H9 (cell line): ENCODE measurements around the gene THSD4. TPM values are rescaled to one million over a fixed set of nuclear protein-coding genes. Genes with fewer than 3 reads are reported as not detected.

Source experiments
- DNase-seq: peaks from one replicate; pipeline ENCODE4 v3.0.0-alpha.2; 2017
- H2AFZ ChIP-seq: one replicate; pipeline ENCODE4 v1.6.1; 2013; ENCODE audit warnings: mild to moderate bottlenecking, low read length, control low read depth, moderate library complexity
- H2AK5ac ChIP-seq: 2 replicates; pipeline ENCODE4 v1.6.1; 2013; ENCODE audit warnings: low read length, control low read depth, mixed read lengths; ENCODE audit not compliant: insufficient read length
- H2BK120ac ChIP-seq: one replicate; pipeline ENCODE4 v1.6.1; 2013; ENCODE audit warnings: low read depth, mild to moderate bottlenecking, low read length, control low read depth, inconsistent platforms; ENCODE audit not compliant: poor library complexity, severe bottlenecking
- H2BK12ac ChIP-seq: 2 replicates; pipeline ENCODE4 v1.6.1; 2013; ENCODE audit warnings: low read length, control low read depth, mixed read lengths, low read depth; ENCODE audit not compliant: insufficient read length
- H2BK15ac ChIP-seq: 2 replicates; pipeline ENCODE4 v1.6.1; 2013; ENCODE audit warnings: low read depth, low read length, control low read depth
- H2BK20ac ChIP-seq: one replicate; pipeline ENCODE4 v1.6.1; 2013; ENCODE audit warnings: low read depth, mild to moderate bottlenecking, low read length, control low read depth, inconsistent platforms; ENCODE audit not compliant: poor library complexity, severe bottlenecking
- H2BK5ac ChIP-seq: 2 replicates; pipeline ENCODE4 v1.6.1; 2013; ENCODE audit warnings: low read length, control low read depth, mixed read lengths; ENCODE audit not compliant: insufficient read length
- H3K14ac ChIP-seq: 2 replicates; pipeline ENCODE4 v1.6.1; 2013; ENCODE audit warnings: low read length, control low read depth; ENCODE audit not compliant: insufficient read depth
- H3K18ac ChIP-seq: 2 replicates; pipeline ENCODE4 v1.6.1; 2013; ENCODE audit warnings: low read depth, mild to moderate bottlenecking, mixed read lengths, low read length, control low read depth; ENCODE audit not compliant: insufficient read length
- H3K23ac ChIP-seq: 2 replicates; pipeline ENCODE4 v1.6.1; 2013; ENCODE audit warnings: low read length, control low read depth, mixed read lengths, low read depth; ENCODE audit not compliant: insufficient read length
- H3K23me2 ChIP-seq: 2 replicates; pipeline ENCODE4 v1.6.1; 2013; ENCODE audit warnings: low read depth, mild to moderate bottlenecking, mixed read lengths, low read length, control low read depth; ENCODE audit not compliant: insufficient read length, poor library complexity, severe bottlenecking
- H3K27ac ChIP-seq: 2 replicates; pipeline ENCODE4 v1.5.1; 2013; ENCODE audit warnings: low read length, control low read depth, mixed read lengths, low read depth; ENCODE audit not compliant: insufficient read length
- H3K27me3 ChIP-seq: 2 replicates; pipeline ENCODE4 v1.6.1; 2013; ENCODE audit warnings: low read length, control low read depth, inconsistent platforms; ENCODE audit not compliant: insufficient read depth
- H3K4ac ChIP-seq: 2 replicates; pipeline ENCODE4 v1.6.1; 2013; ENCODE audit warnings: low read depth, mild to moderate bottlenecking, control low read depth, inconsistent platforms, low read length, moderate library complexity
- H3K4me1 ChIP-seq: 2 replicates; pipeline ENCODE4 v1.6.1; 2013; ENCODE audit warnings: low read length, control low read depth, inconsistent platforms; ENCODE audit not compliant: insufficient read depth
- H3K4me2 ChIP-seq: 2 replicates; pipeline ENCODE4 v1.6.1; 2013; ENCODE audit warnings: low read length, control low read depth, mixed read lengths; ENCODE audit not compliant: insufficient read length, insufficient read depth
- H3K56ac ChIP-seq: 2 replicates; pipeline ENCODE4 v1.6.1; 2013; ENCODE audit warnings: low read depth, mild to moderate bottlenecking, mixed read lengths, low read length, control low read depth; ENCODE audit not compliant: insufficient read length
- H3K79me1 ChIP-seq: 2 replicates; pipeline ENCODE4 v1.6.1; 2013; ENCODE audit warnings: low read depth, mild to moderate bottlenecking, moderate library complexity, low read length, control low read depth, inconsistent platforms; ENCODE audit not compliant: insufficient read depth, poor library complexity, severe bottlenecking
- H3K79me2 ChIP-seq: 2 replicates; pipeline ENCODE4 v1.6.1; 2013; ENCODE audit warnings: low read length, control low read depth, inconsistent platforms; ENCODE audit not compliant: insufficient read depth
- H3K9ac ChIP-seq: 2 replicates; pipeline ENCODE4 v1.6.1; 2013; ENCODE audit warnings: low read length, control low read depth, mixed read lengths; ENCODE audit not compliant: insufficient read length; ENCODE audit errors: extremely low read depth
- H3K9me3 ChIP-seq: one replicate; pipeline ENCODE4 v1.6.1; 2013; ENCODE audit warnings: low read depth, low read length, inconsistent platforms; ENCODE audit not compliant: control insufficient read depth
- H3T11ph ChIP-seq: one replicate; pipeline ENCODE4 v1.6.1; 2013; ENCODE audit warnings: mild to moderate bottlenecking, low read length, control low read depth, inconsistent platforms
- H4K20me1 ChIP-seq: one replicate; pipeline ENCODE4 v1.6.1; 2013; ENCODE audit not compliant: control insufficient read depth, insufficient read length, insufficient read depth
- H4K5ac ChIP-seq: 2 replicates; pipeline ENCODE4 v1.6.1; 2013; ENCODE audit warnings: low read depth, mild to moderate bottlenecking, mixed read lengths, low read length, control low read depth; ENCODE audit not compliant: insufficient read length
- H4K8ac ChIP-seq: replicated peaks from 2 replicates; pipeline ENCODE4 v1.6.1; 2013; ENCODE audit warnings: low read length, control low read depth, mixed read lengths, low read depth; ENCODE audit not compliant: insufficient read length
- H4K91ac ChIP-seq: 2 replicates; pipeline ENCODE4 v1.6.1; 2013; ENCODE audit warnings: low read depth, mild to moderate bottlenecking, moderate library complexity, mixed read lengths, low read length, control low read depth; ENCODE audit not compliant: insufficient read length
- H3K27ac Mint-ChIP-seq, 3 experiments: 2 replicates in 2 of 3; 3 replicates in 1 of 3; pipeline ENCODE4 v1.8.0; 2020 to 2021; ENCODE audit warnings: mixed read lengths in 3 of 3, mild to moderate bottlenecking in 1 of 3, moderate library complexity in 1 of 3
- H3K27me3 Mint-ChIP-seq: 2 replicates; pipeline ENCODE4 v1.8.0; 2021; ENCODE audit warnings: low read depth, mild to moderate bottlenecking, moderate library complexity, mixed read lengths
- H3K36me3 Mint-ChIP-seq, 3 experiments: 2 replicates in 2 of 3; 3 replicates in 1 of 3; pipeline ENCODE4 v1.8.0; 2020 to 2021; ENCODE audit warnings: low read depth in 3 of 3, mixed read lengths in 3 of 3; ENCODE audit not compliant: insufficient read depth in 1 of 3
- H3K4me1 Mint-ChIP-seq, 2 experiments: 2 replicates each; pipeline ENCODE4 v1.8.0; 2020; ENCODE audit warnings: mixed read lengths in 2 of 2
- H3K4me3 Mint-ChIP-seq, 2 experiments: 2 replicates in 1 of 2; 3 replicates in 1 of 2; pipeline ENCODE4 v1.8.0; 2020 to 2021; ENCODE audit warnings: mild to moderate bottlenecking in 2 of 2, mixed read lengths in 2 of 2, moderate library complexity in 1 of 2
- H3K9me3 Mint-ChIP-seq, 2 experiments: 2 replicates in 1 of 2; 3 replicates in 1 of 2; pipeline ENCODE4 v1.8.0; 2020; ENCODE audit warnings: mild to moderate bottlenecking in 2 of 2, mixed read lengths in 2 of 2, moderate library complexity in 1 of 2
- CTCF ChIP-seq: fragments of 200-600 bp; sonication (generic); conservative IDR thresholded peaks from 3 replicates; pipeline ENCODE4 v1.8.0; 2021; ENCODE audit warnings: antibody characterized with exemption, mild to moderate bottlenecking
- WGBS: extraction: QIAGEN DNeasy Blood & Tissue Kit; methylation state at CpG from one replicate; pipeline ENCODE4 v1.1.7; 2013; ENCODE audit warnings: missing lambda C conversion rate, low lambda C conversion rate, mixed read lengths; ENCODE audit not compliant: insufficient read length; ENCODE audit errors: extremely low coverage; 5-methylcytosine and 5-hydroxymethylcytosine counted together
- total RNA-seq: library from RNA; stranded (reverse); gene quantifications from 2 replicates; pipeline ENCODE4 v1.2.1, GENCODE V29; 2021

Gene THSD4
- total RNA-seq, 1 experiment from 2014 or later = 5.5 TPM

GRCh38 chr15:71627188-71627587 lies 511.9 kb downstream of the THSD4 start:
- H3K79me2 ChIP-seq = no peaks in the 10 kb centered on the region
- H4K91ac ChIP-seq = no peak overlapping the region
- Mint-ChIP-seq H3K4me1 (peaks cover 44 to 46% of the 10 kb centered on the region in 2 experiments), H3K27ac (no peak overlapping the region; a peak in 1 of 7 replicates), H3K4me3 (no peak overlapping the region), H3K36me3 (no peaks in the 10 kb centered on the region; a peak in 1 of 7 replicates), H3K27me3 (no peaks in the 10 kb centered on the region; the same call in none of the 2 replicates), H3K9me3 (no peaks in the 10 kb centered on the region)
- TF ChIP-seq CTCF = no peak
- H3K9me3 ChIP-seq = no peaks in the 10 kb centered on the region
- H3K9ac ChIP-seq = no peak overlapping the region
- H3K4ac ChIP-seq = no peak overlapping the region
- H2BK20ac ChIP-seq = no peak overlapping the region
- no peak overlapping the region for H3T11ph ChIP-seq
- no peak overlapping the region for H2BK120ac ChIP-seq
- H4K5ac ChIP-seq = no peak overlapping the region
- H4K20me1 ChIP-seq = no peaks in the 10 kb centered on the region
- no peak overlapping the region for H3K18ac ChIP-seq
- H3K27me3 ChIP-seq = no peaks in the 10 kb centered on the region
- WGBS = no CpG with 5 or more reads among the region's 2 CpGs
- H2BK12ac ChIP-seq = no peak overlapping the region
- DNase-seq = no peak
- no peak overlapping the region for H2AK5ac ChIP-seq
- H3K27ac ChIP-seq = no peak overlapping the region
- H3K23me2 ChIP-seq = no peaks in the 10 kb centered on the region
- no peak overlapping the region for H3K4me2 ChIP-seq
- H2AFZ ChIP-seq = no peak overlapping the region
- H2BK15ac ChIP-seq = no peak overlapping the region
- no peak overlapping the region; the same call in 1 of the 2 replicates for H3K14ac ChIP-seq
- H4K8ac ChIP-seq = no peak overlapping the region
- H2BK5ac ChIP-seq = no peak overlapping the region
- H3K79me1 ChIP-seq = no peaks in the 10 kb centered on the region
- no peak overlapping the region for H3K23ac ChIP-seq
- H3K4me1 ChIP-seq = peaks cover 6% of the 10 kb centered on the region; the same call in 1 of the 2 replicates
- no peak overlapping the region for H3K56ac ChIP-seq
